ENCODE results near the gene SLIT2. TPM values are rescaled to one million over a fixed set of nuclear protein-coding genes. Genes with fewer than 3 reads are reported as not detected.

SLIT2 gene
- total RNA-seq, 2 experiments from 2014 or later: not detected

GRCh38 chr4:20253735-20254409 lies 2.2 kb downstream of the SLIT2 start:
- Histone ChIP-seq H3K36me3 (ENCODE audit: insufficient read depth, low read length) (no peaks in the 10 kb centered on the region), H4K20me1 (ENCODE audit: insufficient read depth, low read length) (no peaks in the 10 kb centered on the region), H2AFZ (ENCODE audit: low read length) (no peak overlapping the region), H3K4me2 (ENCODE audit: low read length) (no peak overlapping the region), H3K9me2 (ENCODE audit: insufficient read depth, low read length) (no peaks in the 10 kb centered on the region), H3K4me1 (ENCODE audit: insufficient read depth, low read length, poor library complexity, severe bottlenecking) (no peaks in the 10 kb centered on the region), H3K79me2 (ENCODE audit: insufficient read depth, low read depth, low read length) (no peaks in the 10 kb centered on the region), H3K4me3 (ENCODE audit: low read depth, low read length, poor library complexity, severe bottlenecking) (no peak overlapping the region), H3K27ac (ENCODE audit: low read depth, low read length, poor library complexity, severe bottlenecking) (no peak overlapping the region), H3K9me3 (ENCODE audit: low read length) (no peaks in the 10 kb centered on the region)
- no peak for DNase-seq (ENCODE audit: low spot score)
- CTCF ChIA-PET (ENCODE audit: unreplicated experiment): interaction anchor here (0.6 kb wide), 1 partner anchor 188 kb away, joined by 3 read pairs; no protein-coding TSS in a partner anchor
- no TSS peak for BruUV-seq (replicated peaks)
- POLR2A ChIA-PET: no interaction called here
- TF ChIP-seq EZH2phosphoT487 (IDR thresholded peaks at IDR 0.05; ENCODE audit: borderline replicate concordance, low read depth, low read length) (no peak), CTCF (conservative IDR thresholded peaks at IDR 0.05; ENCODE audit: low read length) (no peak)
- intact Hi-C loops (cut with micrococcal nuclease; ENCODE audit: unreplicated experiment): no loop called here

- Histone ChIP-seq H3K4me3 (ENCODE audit: low read depth, low read length, poor library complexity, severe bottlenecking) (no peak overlapping the region), H3K27ac (ENCODE audit: low read depth, low read length, poor library complexity, severe bottlenecking) (no peak overlapping the region), H3K79me2 (ENCODE audit: insufficient read depth, low read depth, low read length) (no peaks in the 10 kb centered on the region), H3K9me3 (ENCODE audit: low read length) (no peaks in the 10 kb centered on the region), H2AFZ (ENCODE audit: low read length) (no peak overlapping the region), H4K20me1 (ENCODE audit: insufficient read depth, low read length) (no peaks in the 10 kb centered on the region), H3K36me3 (ENCODE audit: insufficient read depth, low read length) (no peaks in the 10 kb centered on the region), H3K4me1 (ENCODE audit: insufficient read depth, low read length, poor library complexity, severe bottlenecking) (no peaks in the 10 kb centered on the region), H3K4me2 (ENCODE audit: low read length) (no peak overlapping the region), H3K9me2 (ENCODE audit: insufficient read depth, low read length) (no peaks in the 10 kb centered on the region)
- no peak for DNase-seq (ENCODE audit: low spot score)
- BruUV-seq (replicated peaks): no TSS peak
- intact Hi-C loops (cut with micrococcal nuclease; ENCODE audit: unreplicated experiment): no loop called here
- ChIA-PET POLR2A (no interaction called here), CTCF (ENCODE audit: unreplicated experiment) (no interaction called here)
- TF ChIP-seq EZH2phosphoT487 (IDR thresholded peaks at IDR 0.05; ENCODE audit: borderline replicate concordance, low read depth, low read length) (no peak), CTCF (conservative IDR thresholded peaks at IDR 0.05; ENCODE audit: low read length) (no peak)
Measured at GRCh38 chr4:20254511-20255250, 3.0 kb downstream of the SLIT2 start.

- CTCF ChIA-PET (ENCODE audit: unreplicated experiment): no interaction called here
- no peak overlapping the region for H3K4me3 ChIP-seq (ENCODE audit: low read depth, low read length, poor library complexity, severe bottlenecking)
- no peaks in the 10 kb centered on the region for H3K9me3 ChIP-seq (ENCODE audit: low read length)
- no peaks in the 10 kb centered on the region for H3K4me1 ChIP-seq (ENCODE audit: insufficient read depth, low read length, poor library complexity, severe bottlenecking)
- no peaks in the 10 kb centered on the region for H3K79me2 ChIP-seq (ENCODE audit: insufficient read depth, low read depth, low read length)
- POLR2A ChIA-PET: no interaction called here
- intact Hi-C loops (cut with micrococcal nuclease; ENCODE audit: unreplicated experiment): no loop called here
- BruUV-seq (replicated peaks): no TSS peak
- H3K4me2 ChIP-seq (ENCODE audit: low read length): no peak overlapping the region
- H2AFZ ChIP-seq (ENCODE audit: low read length): no peak overlapping the region
- H4K20me1 ChIP-seq (ENCODE audit: insufficient read depth, low read length): no peaks in the 10 kb centered on the region
- H3K27ac ChIP-seq (ENCODE audit: low read depth, low read length, poor library complexity, severe bottlenecking): no peak overlapping the region
- no peaks in the 10 kb centered on the region for H3K36me3 ChIP-seq (ENCODE audit: insufficient read depth, low read length)
- no peaks in the 10 kb centered on the region for H3K9me2 ChIP-seq (ENCODE audit: insufficient read depth, low read length)
- TF ChIP-seq CTCF (conservative IDR thresholded peaks at IDR 0.05; ENCODE audit: low read length) (no peak), EZH2phosphoT487 (IDR thresholded peaks at IDR 0.05; ENCODE audit: borderline replicate concordance, low read depth, low read length) (no peak)
- DNase-seq (ENCODE audit: low spot score): no peak
Measured at GRCh38 chr4:20255251-20255586, 3.5 kb downstream of the SLIT2 start.
